SK-N-SH (cell line): ENCODE data around the gene PSMB1. TPM values are rescaled to one million over a fixed set of nuclear protein-coding genes. Genes with fewer than 3 reads are reported as not detected.

ENCODE experiments used
- CTCF ChIA-PET: fragments of 300-600, 350-600 bp; formaldehyde crosslinking; extraction: SDS; loops from one replicate; lab custom pipeline; 2021; lab: Yijun Ruan, JAX
- POLR2A ChIA-PET: fragments of 350-600 bp; sonication (Branson Sonifier 250); formaldehyde crosslinking; extraction: SDS; loops from one replicate; lab custom pipeline; 2020; ENCODE audit warnings: antibody characterized with exemption, inconsistent platforms; lab: Yijun Ruan, JAX
- DNase-seq: peaks from one replicate; pipeline ENCODE4 v3.0.0; 2012
- H2AFZ ChIP-seq: fragments of 200-600 bp; sonication (generic); 2 replicates; pipeline ENCODE4 v1.8.1; 2016; ENCODE audit warnings: antibody characterized with exemption, mild to moderate bottlenecking, low read depth
- H3F3A ChIP-seq: fragments of 200-600 bp; sonication (generic); replicated peaks from 2 replicates; pipeline ENCODE3; 2016; ENCODE audit warnings: antibody characterized with exemption, mild to moderate bottlenecking; ENCODE audit not compliant: insufficient read depth
- H3K27ac ChIP-seq, 2 experiments: fragments of 200-500 bp in 1 of 2; fragments of 200-600 bp in 1 of 2; sonication (Bioruptor generic) in 1 of 2; sonication (generic), shearing (Covaris generic) in 1 of 2; 2 replicates each; pipeline versions ENCODE4 v1.5.1 to v1.6.1; 2014 to 2016; ENCODE audit warnings: low read depth in 2 of 2, inconsistent platforms in 1 of 2, low read length in 1 of 2, mild to moderate bottlenecking in 1 of 2, mixed read lengths in 1 of 2
- H3K27me3 ChIP-seq: fragments of 200-600 bp; sonication (generic), shearing (Covaris generic); 2 replicates; pipeline ENCODE4 v1.6.1; 2016; ENCODE audit warnings: mixed run types; ENCODE audit not compliant: insufficient read depth
- H3K36me3 ChIP-seq, 2 experiments: fragments of 200-500 bp in 1 of 2; fragments of 200-600 bp in 1 of 2; sonication (Bioruptor generic) in 1 of 2; sonication (generic) in 1 of 2; replicated peaks in 1 of 2; 2 replicates each; pipeline versions ENCODE3 to v1.5.1; 2014 to 2016; ENCODE audit warnings: low read length in 1 of 2, mild to moderate bottlenecking in 1 of 2; ENCODE audit not compliant: insufficient read depth in 2 of 2, control insufficient read depth in 1 of 2
- H3K4me1 ChIP-seq, 2 experiments: fragments of 200-500 bp in 1 of 2; fragments of 200-600 bp in 1 of 2; sonication (Bioruptor generic) in 1 of 2; sonication (generic), shearing (Covaris generic) in 1 of 2; 2 replicates each; pipeline versions ENCODE4 v1.5.1 to v1.6.1; 2014 to 2016; ENCODE audit warnings: low read depth in 1 of 2, low read length in 1 of 2, mixed run types in 1 of 2; ENCODE audit not compliant: insufficient read depth in 2 of 2, control insufficient read depth in 1 of 2
- H3K4me2 ChIP-seq: fragments of 200-600 bp; sonication (generic), shearing (Covaris generic); 2 replicates; pipeline ENCODE4 v1.6.1; 2017; ENCODE audit warnings: mixed run types
- H3K4me3 ChIP-seq, 2 experiments: fragments of 200-500 bp in 1 of 2; fragments of 200-600 bp in 1 of 2; sonication (Bioruptor generic) in 1 of 2; sonication (generic), shearing (Covaris generic) in 1 of 2; 2 replicates each; pipeline versions ENCODE4 v1.5.1 to v1.8.1; 2014 to 2016; ENCODE audit warnings: low read depth in 2 of 2, inconsistent platforms in 1 of 2, low read length in 1 of 2, mild to moderate bottlenecking in 1 of 2, mixed read lengths in 1 of 2, moderate library complexity in 1 of 2
- H3K79me2 ChIP-seq: fragments of 200-600 bp; sonication (generic); 2 replicates; pipeline ENCODE4 v1.8.1; 2017; ENCODE audit warnings: mild to moderate bottlenecking; ENCODE audit not compliant: insufficient read depth
- H3K9ac ChIP-seq: fragments of 200-600 bp; sonication (generic); 2 replicates; pipeline ENCODE4 v1.6.1; 2017; ENCODE audit warnings: mixed run types
- H3K9me2 ChIP-seq: fragments of 200-600 bp; sonication (generic); 2 replicates; pipeline ENCODE4 v1.6.1; 2017; ENCODE audit warnings: mixed run types
- H3K9me3 ChIP-seq: fragments of 200-600 bp; sonication (generic); 2 replicates; pipeline ENCODE4 v1.6.1; 2017; ENCODE audit warnings: mixed run types, mild to moderate bottlenecking, moderate library complexity
- H4K20me1 ChIP-seq: fragments of 200-600 bp; sonication (generic); 2 replicates; pipeline ENCODE4 v1.6.1; 2017; ENCODE audit warnings: mild to moderate bottlenecking, mixed run types; ENCODE audit not compliant: insufficient read depth
- CHD2 ChIP-seq: fragments of 150-350 bp; IDR thresholded peaks from 2 replicates; pipeline ENCODE4 v1.6.1; 2018; ENCODE audit warnings: low read length; ENCODE audit not compliant: partially characterized antibody
- CTCF ChIP-seq: fragments of 200-600 bp; sonication (generic); IDR thresholded peaks from 2 replicates; pipeline ENCODE4 v1.6.1; 2017; ENCODE audit warnings: antibody characterized with exemption, mild to moderate bottlenecking, moderate library complexity
- ELF1 ChIP-seq: IDR thresholded peaks from 2 replicates; pipeline ENCODE4 v1.4.0; 2012
- EP300 ChIP-seq, 2 experiments: IDR thresholded peaks; 2 replicates each; pipeline versions ENCODE4 v1.4.0 to v1.6.1; 2012; ENCODE audit warnings: borderline replicate concordance in 1 of 2, low read depth in 1 of 2, low read length in 1 of 2
- EZH2phosphoT487 ChIP-seq: fragments of 200-600 bp; sonication (generic); IDR thresholded peaks from 2 replicates; pipeline ENCODE4 v1.6.1; 2017; ENCODE audit warnings: low read depth, mixed run types, mild to moderate bottlenecking, antibody characterized with exemption, moderate library complexity, borderline replicate concordance
- FOSL2 ChIP-seq: IDR thresholded peaks from 2 replicates; pipeline ENCODE4 v1.4.0; 2012; ENCODE audit warnings: low read depth, mild to moderate bottlenecking, moderate library complexity, borderline replicate concordance
- FOXJ3 ChIP-seq: sonication (generic); formaldehyde crosslinking; IDR thresholded peaks from 2 replicates; pipeline ENCODE4 v1.5.1; 2020; ENCODE audit warnings: mild to moderate bottlenecking, missing genetic modification reagents
- FOXM1 ChIP-seq: IDR thresholded peaks from 2 replicates; pipeline ENCODE4 v1.4.0; 2012; ENCODE audit warnings: low read depth, mild to moderate bottlenecking
- GABPA ChIP-seq: IDR thresholded peaks from 2 replicates; pipeline ENCODE4 v1.4.0; 2012; ENCODE audit warnings: low read depth, mild to moderate bottlenecking
- JUND ChIP-seq: IDR thresholded peaks from 2 replicates; pipeline ENCODE4 v1.4.0; 2012
- MAX ChIP-seq: IDR thresholded peaks from 2 replicates; pipeline ENCODE4 v1.4.0; 2012; ENCODE audit warnings: low read depth
- MEF2A ChIP-seq: IDR thresholded peaks from 2 replicates; pipeline ENCODE4 v1.4.0; 2012; ENCODE audit warnings: low read depth, borderline replicate concordance
- MXI1 ChIP-seq: IDR thresholded peaks from 2 replicates; pipeline ENCODE4 v1.6.1; 2012; ENCODE audit warnings: mild to moderate bottlenecking, low read depth, low read length, improper control_type of control experiment
- NFIC ChIP-seq: IDR thresholded peaks from 2 replicates; pipeline ENCODE4 v1.4.0; 2012; ENCODE audit warnings: borderline replicate concordance
- NRF1 ChIP-seq: IDR thresholded peaks from 2 replicates; pipeline ENCODE4 v1.6.1; 2012; ENCODE audit warnings: low read depth, mild to moderate bottlenecking, low read length
- RAD21 ChIP-seq: IDR thresholded peaks from 2 replicates; pipeline ENCODE4 v1.6.1; 2012; ENCODE audit warnings: mild to moderate bottlenecking, low read length
- RCOR1 ChIP-seq: fragments of 150-350 bp; IDR thresholded peaks from 2 replicates; pipeline ENCODE4 v1.6.1; 2017; ENCODE audit warnings: antibody characterized with exemption, low read length
- REST ChIP-seq: IDR thresholded peaks from 2 replicates; pipeline ENCODE4 v1.6.1; 2012; ENCODE audit warnings: mild to moderate bottlenecking, low read depth, low read length, moderate library complexity
- RXRA ChIP-seq: IDR thresholded peaks from 2 replicates; pipeline ENCODE4 v1.4.0; 2012; ENCODE audit warnings: low read depth, mild to moderate bottlenecking, borderline replicate concordance
- SIN3A ChIP-seq: IDR thresholded peaks from 2 replicates; pipeline ENCODE4 v1.6.1; 2012; ENCODE audit warnings: low read depth, mild to moderate bottlenecking, low read length, moderate library complexity, borderline replicate concordance
- SMC3 ChIP-seq: IDR thresholded peaks from 2 replicates; pipeline ENCODE4 v1.6.1; 2012; ENCODE audit warnings: low read depth, low read length, improper control_type of control experiment
- TAF1 ChIP-seq: IDR thresholded peaks from 2 replicates; pipeline ENCODE4 v1.6.1; 2012; ENCODE audit warnings: low read depth, mild to moderate bottlenecking, low read length, moderate library complexity, borderline replicate concordance
- TCF12 ChIP-seq: IDR thresholded peaks from 2 replicates; pipeline ENCODE4 v1.4.0; 2012
- TEAD4 ChIP-seq: IDR thresholded peaks from 2 replicates; pipeline ENCODE4 v1.4.0; 2012; ENCODE audit warnings: mild to moderate bottlenecking, borderline replicate concordance; ENCODE audit not compliant: insufficient read depth
- USF2 ChIP-seq: fragments of 150-350 bp; IDR thresholded peaks from 2 replicates; pipeline ENCODE4 v1.6.1; 2017; ENCODE audit warnings: antibody characterized with exemption, low read length, low read depth, borderline replicate concordance
- WGBS: methylation state at CpG from one replicate; pipeline ENCODE4 v1.1.6; 2017; ENCODE audit warnings: low lambda C conversion rate; 5-methylcytosine and 5-hydroxymethylcytosine counted together
- polyA plus RNA-seq, 3 experiments: library from polyadenylated mRNA; depleted of rRNA; stranded (reverse); fragments of >200 nt; gene quantifications; 2 replicates each; pipeline ENCODE4 v1.2.3, GENCODE V29; 2012
- TF ChIP-seq, protein P1 (sequence below): IDR thresholded peaks from 2 replicates; pipeline ENCODE4; 2012

Gene PSMB1
- 546 and 588 TPM in 2 replicates for polyA plus RNA-seq (2012; rRNA removed)
- 606 and 697 TPM in 2 replicates for polyA plus RNA-seq (2012; cell fraction: cytosol; rRNA removed)
- 255 and 311 TPM in 2 replicates for polyA plus RNA-seq (2012; cell fraction: nucleus; rRNA removed)

- Histone ChIP-seq H3K79me2 (peaks cover 90% of the 10 kb centered on the region), H3K27ac (peak within 1 kb of the TSS; percentile 92 to 96), H3K9me2 (no peaks in the 10 kb centered on the region), H3K4me2 (peak within 1 kb of the TSS; percentile 91), H3K9me3 (no peaks in the 10 kb centered on the region), H3F3A (peaks cover 10% of the 10 kb centered on the region), H3K4me1 (peaks cover 19 to 23% of the 10 kb centered on the region in 2 experiments; a peak in 3 of 4 replicates), H3K27me3 (no peaks in the 10 kb centered on the region), H2AFZ (peak within 1 kb of the TSS; percentile 89), H4K20me1 (peaks cover 48% of the 10 kb centered on the region), H3K4me3 (peak within 1 kb of the TSS; percentile 89 to 100), H3K9ac (peak within 1 kb of the TSS; percentile 90), H3K36me3 (peaks cover 29 to 37% of the 10 kb centered on the region in 2 experiments)
- WGBS: 3% methylated on average over 21 of the region's 41 CpGs
- CTCF ChIA-PET: interaction anchor here (1.2 to 1.5 kb wide), 2 partner anchors 721 to 762 kb away, joined by 4 to 5 read pairs; no protein-coding TSS in a partner anchor
- POLR2A ChIA-PET: interaction anchor here (0.6 to 1.3 kb wide), 6 partner anchors 15 to 803 kb away, joined by 3 to 10 read pairs (median 4); partner anchors contain the start of gene PDCD2
- DNase-seq: peak; percentile 80
- TF ChIP-seq REST (no peak; the same call in 1 of the 2 replicates), FOSL2 (no peak), SIN3A (peak; percentile 92; the same call in 1 of the 2 replicates), MEF2A (no peak), TAF1 (peak; percentile 91), TEAD4 (no peak), RCOR1 (no peak), EP300 (IDR thresholded peaks at IDR 0.05; ENCODE audit: borderline replicate concordance in 1 of 2, low read depth in 1 of 2, low read length in 1 of 2) (peak in 1 of 2 experiments; percentile 39; a peak in 1 of 4 replicates), MAX (peak; percentile 88), NFIC (no peak), CTCF (no peak), GABPA (peak; percentile 94), JUND (no peak), FOXJ3 (no peak), SMC3 (no peak), USF2 (no peak), ELF1 (peak; percentile 92), EZH2phosphoT487 (no peak), MXI1 (peak; percentile 87), RXRA (no peak), CHD2 (peak; percentile 65), RAD21 (no peak), TCF12 (peak; percentile 17; the same call in 1 of the 2 replicates), FOXM1 (no peak), NRF1 (peak; percentile 51)
- TF ChIP-seq, protein P1, sequence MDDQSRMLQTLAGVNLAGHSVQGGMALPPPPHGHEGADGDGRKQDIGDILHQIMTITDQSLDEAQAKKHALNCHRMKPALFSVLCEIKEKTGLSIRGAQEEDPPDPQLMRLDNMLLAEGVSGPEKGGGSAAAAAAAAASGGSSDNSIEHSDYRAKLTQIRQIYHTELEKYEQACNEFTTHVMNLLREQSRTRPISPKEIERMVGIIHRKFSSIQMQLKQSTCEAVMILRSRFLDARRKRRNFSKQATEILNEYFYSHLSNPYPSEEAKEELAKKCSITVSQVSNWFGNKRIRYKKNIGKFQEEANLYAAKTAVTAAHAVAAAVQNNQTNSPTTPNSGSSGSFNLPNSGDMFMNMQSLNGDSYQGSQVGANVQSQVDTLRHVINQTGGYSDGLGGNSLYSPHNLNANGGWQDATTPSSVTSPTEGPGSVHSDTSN: 0 out of 2 replicates have a peak, but pooled peaks have one; percentile 3
Measured at GRCh38 chr6:170552765-170553533, at the start of gene PSMB1. Gene PSMB1, minus strand, starts transcription at chr6:170553307. Its CDS starts 65 bp downstream, at chr6:170553242.
